Renal cortical epithelial cell (primary cell): ENCODE measurements around the gene CDK15. TPM values are rescaled to one million over a fixed set of nuclear protein-coding genes. Genes with fewer than 3 reads are reported as not detected.
"Not testable (repeated sequence)": the region's sequence is repeated elsewhere in the genome, so short reads cannot be mapped to it uniquely, and the experiment has no call there.

Experiments used
- DNase-seq: peaks from one replicate; pipeline ENCODE4 v3.0.0-alpha.2; 2011; ENCODE audit warnings: low read depth
- total RNA-seq: library from RNA; depleted of rRNA; stranded (reverse); fragments of >200 nt; gene quantifications from 2 replicates; pipeline ENCODE4 v1.2.3, GENCODE V29; 2014

The CDK15 gene
- 0.55 and 4.5 TPM in 2 replicates for total RNA-seq

GRCh38 chr2:201806442-201807170 lies at the start of gene CDK15:
CDK15 (plus strand) TSS chr2:201806537; CDS start chr2:201806665, 128 bp downstream.
- peak; percentile 43 for DNase-seq

- peak; percentile 81 for DNase-seq
Observed at GRCh38 chr2:201758234-201758633, 48.1 kb upstream of the CDK15 start.

- no peak for DNase-seq
Observed at GRCh38 chr2:201758873-201759272, 47.5 kb upstream of the CDK15 start.

GRCh38 chr2:201759567-201759966 lies 46.8 kb upstream of the CDK15 start:
- DNase-seq, result no peak

GRCh38 chr2:201761101-201761500 lies 45.2 kb upstream of the CDK15 start:
- no peak for DNase-seq

- not testable (repeated sequence) for DNase-seq
Observed at GRCh38 chr2:201764469-201764868, 41.9 kb upstream of the CDK15 start.

- DNase-seq, result no peak
Observed at GRCh38 chr2:201765799-201766198, 40.5 kb upstream of the CDK15 start.

- DNase-seq, result no peak
Observed at GRCh38 chr2:201768918-201769317, 37.4 kb upstream of the CDK15 start.

- DNase-seq, result no peak
Observed at GRCh38 chr2:201769666-201770373, 36.5 kb upstream of the CDK15 start.

- no peak for DNase-seq
Observed at GRCh38 chr2:201773990-201774389, 32.3 kb upstream of the CDK15 start.

- no peak for DNase-seq
Observed at GRCh38 chr2:201774546-201774945, 31.8 kb upstream of the CDK15 start.

GRCh38 chr2:201775326-201775725 lies 31.0 kb upstream of the CDK15 start:
- no peak for DNase-seq

- DNase-seq, result peak; percentile 41
Observed at GRCh38 chr2:201777043-201777442, 29.3 kb upstream of the CDK15 start.

- DNase-seq, result no peak
Observed at GRCh38 chr2:201777869-201778268, 28.5 kb upstream of the CDK15 start.

GRCh38 chr2:201779901-201780673 lies 26.2 kb upstream of the CDK15 start:
- DNase-seq, result no peak

- DNase-seq, result peak; percentile 99
Observed at GRCh38 chr2:201780674-201781493, 25.5 kb upstream of the CDK15 start, which contains the start of gene ALS2. ALS2 (minus strand) TSS chr2:201780933; CDS start chr2:201768885, 12,048 bp downstream.

GRCh38 chr2:201781557-201782051 lies 24.7 kb upstream of the CDK15 start:
- DNase-seq, result no peak

GRCh38 chr2:201784563-201784962 lies 21.8 kb upstream of the CDK15 start:
- DNase-seq, result no peak

GRCh38 chr2:201785135-201785534 lies 21.2 kb upstream of the CDK15 start:
- no peak for DNase-seq

- DNase-seq, result no peak
Observed at GRCh38 chr2:201786471-201786870, 19.9 kb upstream of the CDK15 start.

GRCh38 chr2:201788371-201788770 lies 18.0 kb upstream of the CDK15 start:
- no peak for DNase-seq
